NCI-H2227 treated with DMSO at 0.1 percent for 48 hours (cell line): ENCODE results near the gene DHRS2.
"Not testable (repeated sequence)": the region's sequence is repeated elsewhere in the genome, so short reads cannot be mapped to it uniquely, and the experiment has no call there.

Experiments used
- DNase-seq: peaks from one replicate; lab custom pipeline; 2025; lab: John Stamatoyannopoulos, UW

DHRS2 gene

DNA sequence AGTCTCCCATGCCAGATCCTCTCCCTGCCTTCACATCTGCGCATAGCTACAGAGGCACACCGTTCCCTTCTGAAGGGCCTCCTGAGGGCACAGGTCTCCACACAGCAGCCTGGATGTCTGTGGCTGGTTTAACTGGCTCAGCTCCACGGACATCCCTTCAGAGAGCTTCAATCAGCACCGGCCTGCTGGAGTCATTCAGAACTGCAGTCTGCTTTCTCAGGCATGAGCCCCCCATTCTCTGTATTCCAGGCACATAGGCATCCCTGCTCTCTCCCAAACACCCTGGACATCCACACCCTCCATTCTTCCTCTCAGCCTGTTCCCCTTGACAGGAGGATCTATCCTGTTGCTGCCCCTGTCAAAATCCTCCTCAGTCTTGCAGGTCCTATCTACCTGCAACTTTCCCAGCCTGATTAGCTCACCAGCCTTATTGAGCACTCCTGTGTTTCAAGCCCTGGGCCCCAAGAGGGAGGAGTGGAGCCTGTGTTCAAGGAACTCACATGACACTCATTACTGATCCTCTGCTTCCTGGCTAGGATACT is 2.9 kb upstream of the DHRS2 start:
- no peak for DNase-seq

DNA sequence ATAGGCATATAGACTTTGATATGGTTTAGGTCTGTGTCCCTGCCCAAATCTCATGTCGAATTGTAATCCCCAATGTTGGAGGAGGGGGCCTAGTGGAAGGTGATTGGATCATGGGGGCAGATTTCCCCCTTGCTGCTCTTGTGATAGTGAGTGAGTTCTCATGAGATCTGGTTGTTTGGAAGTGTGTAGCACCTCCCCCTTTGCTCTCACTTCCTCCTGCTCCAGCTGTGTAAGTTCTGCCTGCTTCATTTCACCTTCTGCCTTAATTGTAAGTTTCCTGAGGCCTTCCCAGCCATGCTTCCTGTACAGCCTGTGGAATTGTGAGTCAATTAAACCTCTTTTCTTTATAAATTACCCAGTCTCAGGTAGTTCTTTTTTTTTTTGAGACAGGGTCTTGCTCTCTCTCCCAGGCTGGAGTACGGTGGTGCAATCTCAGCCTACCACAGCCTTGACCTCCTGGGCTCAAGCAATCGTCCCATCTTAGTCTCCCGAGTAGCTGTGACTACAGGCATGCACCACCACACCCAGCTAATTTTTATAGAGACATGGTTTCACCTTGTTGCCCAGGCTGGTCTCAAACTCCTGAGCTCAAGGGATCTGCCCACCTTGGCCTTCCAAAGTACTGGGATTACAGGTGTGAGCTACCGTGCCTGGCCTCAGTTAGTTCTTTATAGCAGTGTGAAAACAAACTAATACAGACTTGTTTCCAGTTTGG is 1.3 kb upstream of the DHRS2 start:
- DNase-seq: not testable (repeated sequence)

DNA sequence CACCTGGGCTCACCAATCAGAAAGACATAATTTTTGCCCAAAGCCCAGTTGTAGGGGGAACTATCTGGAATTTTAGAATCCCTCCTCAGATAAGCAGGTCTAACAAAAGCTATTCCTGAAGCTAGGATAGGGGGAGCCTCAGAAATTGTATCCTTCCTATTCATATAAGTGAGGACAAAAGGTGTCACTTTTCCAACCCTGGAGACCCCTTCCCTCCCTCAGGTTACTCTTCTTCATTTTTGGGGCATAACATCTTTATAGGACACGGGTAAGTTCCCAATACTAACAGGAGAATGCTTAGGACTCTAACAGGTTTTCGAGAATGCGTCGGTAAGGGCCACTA is 1.1 kb downstream of the DHRS2 start:
- DNase-seq: not testable (repeated sequence)

DNA sequence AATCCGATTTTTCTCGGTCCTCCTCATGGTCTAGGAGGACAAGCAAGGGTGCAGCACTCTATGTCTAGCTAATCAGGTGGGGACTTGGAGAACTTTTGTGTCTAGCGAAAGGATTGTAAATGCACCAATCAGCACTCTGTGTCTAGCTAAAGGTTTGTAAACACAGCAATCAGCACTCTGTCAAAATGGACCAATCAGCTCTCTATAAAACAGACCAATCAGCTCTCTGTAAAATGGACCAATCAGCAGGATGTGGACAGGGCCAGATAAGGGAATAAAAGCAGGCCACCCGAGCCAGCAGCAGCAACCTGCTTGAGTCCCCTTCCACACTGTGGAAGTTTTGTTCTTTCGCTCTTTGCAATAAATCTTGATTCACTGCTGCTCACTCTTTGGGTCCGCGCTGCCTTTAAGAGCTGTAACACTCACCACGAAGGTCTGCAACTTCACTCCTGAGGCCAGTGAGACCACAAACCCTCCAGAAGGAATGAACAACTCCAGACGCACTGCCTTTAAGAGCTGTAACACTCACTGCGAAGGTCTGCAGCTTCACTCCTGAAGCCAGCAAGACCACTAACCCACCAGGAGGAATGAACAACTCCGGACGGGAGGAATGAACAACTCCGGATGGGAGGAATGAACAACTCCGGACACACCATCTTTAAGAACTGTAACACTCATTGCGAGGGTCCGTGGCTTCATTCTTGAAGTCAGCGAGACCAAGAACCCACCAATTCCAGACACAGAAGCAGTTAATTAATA is 1.7 kb downstream of the DHRS2 start:
- not testable (repeated sequence) for DNase-seq

DNA sequence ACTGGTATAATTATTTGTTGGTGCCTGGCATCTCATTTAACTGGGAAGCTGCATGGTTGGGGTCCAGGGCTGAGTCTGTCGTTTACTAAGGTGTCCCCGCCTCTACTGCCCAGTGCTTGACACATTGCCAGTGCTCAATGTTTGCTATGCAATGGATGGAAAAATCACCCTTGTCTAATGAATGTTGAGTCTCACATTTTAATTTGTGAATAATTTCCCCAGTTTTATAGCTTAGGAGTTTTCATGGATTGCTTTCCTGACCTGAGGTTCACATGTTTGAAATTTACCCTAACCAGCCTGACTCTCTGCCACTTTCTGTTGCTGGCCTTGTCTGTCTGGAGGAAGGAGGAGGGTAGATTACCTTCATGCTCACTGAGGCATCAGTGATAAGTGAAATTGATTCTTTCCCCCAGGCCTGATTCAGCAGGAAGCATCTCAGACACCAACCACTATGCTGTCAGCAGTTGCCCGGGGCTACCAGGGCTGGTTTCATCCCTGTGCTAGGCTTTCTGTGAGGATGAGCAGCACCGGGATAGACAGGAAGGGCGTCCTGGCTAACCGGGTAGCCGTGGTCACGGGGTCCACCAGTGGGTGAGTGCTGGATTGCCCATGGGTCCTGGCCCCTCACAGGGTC is 2.4 kb downstream of the DHRS2 start:
- DNase-seq: no peak

DNA sequence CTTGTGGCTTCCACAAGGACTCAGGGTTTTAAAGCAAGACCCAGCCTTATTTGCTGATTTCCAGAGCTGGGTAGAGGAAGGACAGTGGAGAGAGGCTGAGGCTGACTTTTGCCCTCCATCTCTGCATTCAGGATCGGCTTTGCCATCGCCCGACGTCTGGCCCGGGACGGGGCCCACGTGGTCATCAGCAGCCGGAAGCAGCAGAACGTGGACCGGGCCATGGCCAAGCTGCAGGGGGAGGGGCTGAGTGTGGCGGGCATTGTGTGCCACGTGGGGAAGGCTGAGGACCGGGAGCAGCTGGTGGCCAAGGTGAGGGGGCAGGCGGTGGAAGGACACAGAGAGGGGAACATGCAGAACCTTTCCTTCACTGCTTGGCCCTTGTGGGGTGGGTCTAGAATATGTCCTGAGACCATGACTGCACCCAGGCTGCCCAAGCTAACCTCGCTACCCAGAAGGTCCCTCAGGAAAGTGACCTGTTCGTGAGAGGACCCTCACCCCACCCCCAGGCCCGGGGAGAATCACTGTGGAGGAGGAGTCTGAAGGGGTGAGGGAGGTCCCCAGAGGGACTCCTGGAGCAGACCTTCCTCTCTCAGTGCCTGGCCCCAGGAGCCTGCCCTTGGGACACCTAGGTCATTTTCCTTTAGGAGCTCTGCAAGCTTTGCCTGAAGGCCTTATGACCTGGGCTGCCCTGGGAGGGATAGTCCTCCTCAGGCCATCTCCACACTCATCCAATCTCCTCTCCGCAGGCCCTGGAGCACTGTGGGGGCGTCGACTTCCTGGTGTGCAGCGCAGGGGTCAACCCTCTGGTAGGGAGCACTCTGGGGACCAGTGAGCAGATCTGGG is 3.1 kb downstream of the DHRS2 start:
- DNase-seq: no peak

DNA sequence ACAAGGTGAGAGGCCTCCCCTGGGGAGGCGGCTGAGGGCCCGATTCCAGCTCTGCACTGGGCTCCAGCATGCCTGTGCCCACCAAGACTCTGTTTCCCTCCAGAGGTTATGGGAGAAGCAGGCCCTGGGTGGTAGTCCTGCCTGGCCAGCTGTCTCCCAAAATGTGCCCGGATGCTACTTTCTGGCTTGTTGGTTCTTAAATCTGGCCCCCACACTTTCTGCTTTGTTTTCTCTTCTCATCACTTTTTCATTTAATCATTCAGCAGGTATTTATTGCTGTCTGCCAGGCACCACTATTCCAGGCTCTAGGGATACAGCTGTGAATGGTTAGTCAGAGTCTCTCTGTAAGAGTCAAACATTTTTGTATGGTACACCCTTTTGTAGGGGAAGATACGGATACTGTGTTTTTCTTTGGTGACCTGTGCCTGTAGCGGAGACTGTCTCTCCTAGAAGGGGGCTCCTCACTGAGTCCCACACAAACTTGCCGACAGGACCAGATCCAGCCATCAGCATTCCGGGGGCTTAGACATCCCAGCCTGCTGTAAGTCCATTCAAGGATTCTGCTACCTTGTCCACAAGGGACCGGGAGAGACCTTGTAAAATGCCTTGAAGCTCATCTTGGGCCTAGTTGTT is 3.8 kb downstream of the DHRS2 start:
- no peak for DNase-seq

DNA sequence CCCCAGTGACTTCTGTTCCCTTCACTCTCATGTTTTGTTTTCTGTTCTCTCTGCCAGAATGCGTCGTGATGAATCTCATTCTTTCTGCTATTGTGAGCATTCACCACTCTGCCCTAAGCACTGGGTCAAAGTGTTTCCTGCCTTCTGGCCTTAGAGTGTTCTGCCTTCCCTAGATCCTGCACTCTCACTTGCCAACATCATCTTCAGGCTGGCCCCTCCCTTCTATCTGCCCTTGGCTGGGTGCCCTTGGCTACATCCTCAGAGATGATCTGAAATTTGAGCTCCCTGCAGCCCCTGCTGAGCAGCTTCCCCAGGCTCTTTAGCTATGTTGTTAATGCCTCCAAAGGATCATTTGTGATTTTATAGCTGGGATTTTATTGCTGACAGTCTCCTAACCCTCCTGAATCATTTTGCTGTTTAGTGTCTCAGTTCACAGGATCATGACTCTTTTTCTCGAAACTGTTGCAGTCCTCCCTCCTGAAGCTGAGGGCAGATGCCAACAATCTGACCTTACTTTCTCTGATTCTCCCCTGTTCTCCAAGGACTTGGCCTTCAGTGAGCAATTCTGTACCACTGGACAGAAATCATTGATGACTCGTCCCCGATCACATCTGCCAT is 4.5 kb downstream of the DHRS2 start:
- DNase-seq: peak; percentile 29

DNA sequence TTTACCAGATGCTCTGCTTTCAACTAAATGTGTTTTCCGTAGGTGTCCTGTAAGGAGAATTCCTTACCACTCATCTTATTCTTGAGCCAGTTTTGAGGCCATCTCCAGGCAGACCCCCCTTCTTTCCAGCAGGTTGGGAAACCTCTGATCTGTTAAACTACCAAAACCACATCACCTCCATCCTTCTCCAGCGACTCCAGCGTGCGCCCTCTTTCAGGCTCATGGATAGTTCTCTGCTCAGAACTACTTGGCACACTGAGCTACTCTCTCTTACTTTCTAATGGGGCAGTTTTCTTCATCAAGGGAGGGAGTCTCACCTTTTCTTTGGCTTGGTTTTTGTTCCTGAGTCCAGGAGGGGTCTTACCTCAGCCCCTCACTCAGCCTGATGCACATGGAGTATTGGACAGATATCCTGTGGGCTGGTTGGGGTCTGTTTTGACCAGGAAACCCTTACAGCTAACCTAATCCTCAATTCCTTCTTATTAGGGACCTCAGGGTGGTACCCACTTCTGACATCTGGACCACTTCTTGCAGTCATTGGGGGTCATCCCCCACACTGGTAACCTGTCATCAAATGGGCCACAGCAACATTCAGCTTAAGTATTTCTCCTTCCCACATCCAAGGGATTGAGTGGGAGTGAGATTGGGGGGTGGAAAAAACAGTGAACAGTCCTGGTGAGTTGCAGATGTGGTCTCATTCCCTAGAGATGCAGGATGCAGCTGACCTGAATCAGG is 5.2 kb downstream of the DHRS2 start:
- DNase-seq: no peak

DNA sequence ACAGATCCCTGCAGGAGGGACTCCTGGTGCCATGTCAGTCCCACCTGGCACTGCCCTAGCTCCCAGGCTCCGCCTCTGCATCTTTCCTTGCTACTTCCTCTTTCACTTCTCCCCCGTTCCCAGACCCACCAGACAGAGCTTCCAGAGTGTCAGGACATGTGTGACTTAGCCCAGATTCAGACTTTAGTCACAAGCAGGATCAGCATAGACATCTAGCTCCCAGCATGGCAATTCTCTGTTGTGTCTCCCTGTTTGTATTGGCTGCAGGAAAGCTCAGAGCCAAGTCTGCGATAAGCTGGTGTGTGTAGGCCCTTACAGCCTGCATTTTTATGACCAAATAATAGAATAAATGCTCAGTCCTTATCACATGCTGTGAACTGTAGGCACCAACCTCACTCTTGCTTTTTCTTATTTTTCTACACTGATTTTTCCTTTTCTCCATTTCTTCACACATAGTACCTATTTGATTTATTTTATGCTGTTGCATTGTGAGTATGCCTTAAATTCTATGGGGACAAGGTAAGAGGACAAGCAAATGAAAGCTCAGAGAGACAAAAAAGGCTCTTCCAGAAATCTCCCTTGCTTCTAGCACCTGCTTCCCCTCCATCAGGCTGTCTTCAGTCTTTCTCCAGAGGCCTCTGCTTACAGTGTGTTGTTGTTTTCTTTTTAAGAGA is 5.9 kb downstream of the DHRS2 start:
- DNase-seq: no peak

DNA sequence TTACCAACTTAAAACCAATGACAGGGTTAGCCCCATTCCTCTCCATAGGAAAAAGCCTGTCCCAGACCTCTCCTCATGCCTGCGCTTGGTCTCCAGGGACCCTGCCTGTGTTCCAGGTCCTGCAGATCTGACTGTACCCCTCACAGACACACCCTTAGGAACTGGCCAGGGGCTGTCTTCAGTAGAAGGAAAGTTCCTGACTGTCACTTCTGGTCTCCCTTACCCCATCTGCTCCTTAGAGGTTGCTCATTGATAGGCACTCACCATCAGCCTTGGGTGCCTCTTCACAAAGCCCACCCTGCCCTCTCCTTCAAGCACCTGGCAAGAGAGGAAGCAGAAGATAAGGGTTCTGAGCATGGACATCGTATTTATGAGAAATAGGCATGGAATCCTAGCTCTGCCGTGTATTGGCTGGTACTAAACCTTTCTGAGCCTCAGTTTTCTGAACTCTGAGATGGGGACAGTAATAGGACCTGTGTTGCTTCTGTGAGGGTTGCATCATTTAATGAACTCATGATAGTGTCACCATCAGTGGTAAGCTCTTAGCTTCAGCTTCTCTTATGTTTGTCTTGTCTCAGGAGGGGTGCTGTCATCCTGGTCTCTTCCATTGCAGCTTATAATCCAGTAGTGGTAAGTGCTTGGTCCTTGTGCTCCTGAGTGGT is 7.5 kb downstream of the DHRS2 start:
- DNase-seq: no peak

DNA sequence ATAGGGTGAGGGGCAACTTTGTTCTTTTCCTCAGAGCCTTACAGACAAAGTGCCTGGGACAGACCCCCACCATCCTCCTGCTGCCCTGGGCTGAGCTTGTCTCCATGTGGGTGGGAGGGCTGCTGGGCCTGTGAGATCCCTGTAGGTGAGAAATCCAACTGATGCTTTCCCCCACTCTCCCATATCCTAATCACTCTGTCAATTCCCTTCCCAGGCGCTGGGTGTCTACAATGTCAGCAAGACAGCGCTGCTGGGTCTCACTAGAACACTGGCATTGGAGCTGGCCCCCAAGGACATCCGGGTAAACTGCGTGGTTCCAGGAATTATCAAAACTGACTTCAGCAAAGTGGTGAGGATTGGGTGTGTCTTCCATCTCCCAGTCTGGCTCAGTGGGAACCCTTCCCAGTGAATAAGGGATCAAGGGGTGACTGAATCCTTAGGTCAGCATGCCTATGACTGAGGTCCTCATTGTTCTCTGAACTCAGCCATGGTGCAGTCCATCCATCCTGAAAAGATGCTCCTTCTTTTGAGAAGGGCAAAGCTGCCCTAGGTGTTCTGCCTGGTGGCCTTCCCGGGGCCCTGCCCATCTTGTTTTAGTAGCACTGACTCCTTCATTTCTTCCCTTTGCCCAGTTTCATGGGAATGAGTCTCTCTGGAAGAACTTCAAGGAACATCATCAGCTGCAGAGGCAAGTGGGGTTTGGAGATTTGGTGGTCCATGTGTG is 8.2 kb downstream of the DHRS2 start:
- no peak for DNase-seq

DNA sequence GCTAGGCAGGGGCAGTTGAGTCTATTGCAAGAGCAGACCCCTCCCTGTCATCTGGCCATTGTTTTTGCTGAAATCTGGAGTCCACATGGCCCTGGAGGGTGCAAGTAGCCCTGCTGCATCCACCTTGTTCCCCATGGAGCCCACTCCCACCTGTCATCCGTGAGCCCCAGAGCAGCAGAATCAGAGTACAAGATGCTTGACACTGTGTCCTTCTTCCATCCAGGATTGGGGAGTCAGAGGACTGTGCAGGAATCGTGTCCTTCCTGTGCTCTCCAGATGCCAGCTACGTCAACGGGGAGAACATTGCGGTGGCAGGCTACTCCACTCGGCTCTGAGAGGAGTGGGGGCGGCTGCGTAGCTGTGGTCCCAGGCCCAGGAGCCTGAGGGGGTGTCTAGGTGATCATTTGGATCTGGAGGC is 8.8 kb downstream of the DHRS2 start:
- DNase-seq: no peak

DNA sequence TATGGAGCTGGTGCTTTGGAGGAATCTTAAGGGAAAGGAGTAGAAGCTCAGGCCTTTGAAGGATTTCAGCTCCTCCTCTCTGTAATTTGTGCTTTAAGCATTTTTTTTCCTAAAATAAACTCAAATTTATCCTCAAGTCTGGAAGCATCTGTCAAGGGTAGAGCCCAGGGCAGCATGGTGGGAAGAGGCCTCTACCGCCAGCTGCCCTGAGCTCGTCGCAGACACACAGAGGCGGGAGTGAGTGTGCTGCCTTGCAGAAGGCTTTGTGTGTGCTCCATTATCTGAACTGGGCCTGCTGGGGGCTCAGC is 9.3 kb downstream of the DHRS2 start:
- DNase-seq: no peak

DNA sequence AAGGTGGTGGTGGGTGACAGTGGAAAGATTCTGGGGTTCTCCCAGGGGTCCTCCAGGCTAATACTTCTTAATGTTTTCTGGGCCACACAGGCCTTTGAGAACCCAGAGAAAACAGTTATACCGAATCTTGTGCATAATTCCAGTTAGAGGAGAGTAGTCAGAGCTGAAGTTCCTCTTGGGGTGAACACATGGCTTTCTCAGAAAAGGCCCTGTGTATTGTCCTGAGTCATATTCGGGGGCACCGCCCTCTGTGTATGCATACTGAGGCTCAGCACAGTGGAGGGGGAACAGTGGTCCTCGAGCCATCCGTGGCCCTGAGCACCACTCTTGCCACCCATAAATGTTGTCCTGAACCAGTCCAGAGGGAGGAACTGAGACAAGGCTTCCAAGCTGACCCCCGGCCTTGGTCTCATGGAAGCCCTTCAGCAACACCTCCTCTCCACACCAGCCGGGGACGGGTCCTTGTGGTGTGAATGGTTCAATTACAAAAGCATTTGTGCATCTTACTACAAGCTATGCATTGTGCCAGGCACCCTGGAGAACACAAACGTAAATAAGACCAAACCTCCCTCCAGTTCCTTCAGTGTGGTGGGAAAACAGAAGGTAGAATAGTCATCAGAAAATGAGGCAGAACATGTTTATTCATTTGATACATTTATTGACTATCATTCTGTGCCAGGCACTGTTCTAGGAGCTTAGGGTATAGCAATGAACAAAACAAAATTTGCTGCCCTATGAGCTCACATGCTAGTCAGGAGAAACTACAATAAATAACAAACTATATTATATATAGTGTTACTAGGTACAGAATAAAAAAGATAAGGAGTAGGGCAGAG is 9.9 kb downstream of the DHRS2 start:
- no peak for DNase-seq

DNA sequence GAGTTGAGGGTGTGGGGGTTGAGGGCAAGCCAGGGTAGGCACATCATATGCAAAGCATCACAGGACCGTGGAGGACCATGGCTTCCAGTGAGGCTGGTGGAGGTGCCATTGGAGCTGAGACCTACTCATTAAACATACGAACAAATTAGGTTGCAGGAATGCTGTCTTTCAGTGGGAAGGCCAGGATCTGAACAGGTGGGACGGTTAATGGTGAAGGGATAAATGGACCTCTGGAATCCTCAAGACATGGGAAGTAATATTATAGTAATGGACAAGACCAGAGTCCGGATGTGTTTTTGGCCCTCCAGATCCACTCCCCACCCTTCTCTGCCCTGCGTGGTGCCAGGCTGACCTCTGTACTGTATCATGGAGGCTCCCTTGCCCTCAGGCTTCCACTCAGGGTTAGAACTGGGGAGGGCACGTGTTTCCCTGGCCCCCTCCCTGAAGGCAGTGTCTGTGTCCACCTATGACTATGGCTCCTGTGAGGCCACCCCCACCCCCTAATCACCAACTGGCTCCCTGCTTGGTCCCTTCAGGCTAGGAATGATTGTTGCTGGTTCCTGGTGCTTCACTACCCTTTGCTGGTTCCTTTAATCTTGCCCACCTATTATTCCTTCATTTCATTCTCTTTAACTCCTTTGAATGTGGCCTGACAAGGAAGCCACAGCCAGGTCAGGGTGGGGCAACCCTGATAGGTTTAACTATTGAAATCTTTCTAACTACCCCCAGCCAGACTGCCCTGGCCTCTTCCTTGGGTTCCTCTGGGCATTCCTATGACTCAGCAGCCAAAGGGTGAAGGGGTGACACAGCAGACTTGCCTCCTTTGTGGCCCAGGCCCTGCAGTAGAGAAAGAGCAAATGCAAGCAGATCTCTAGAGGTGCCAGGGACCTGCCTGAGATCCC is 10.7 kb downstream of the DHRS2 start:
- DNase-seq: no peak

DNA sequence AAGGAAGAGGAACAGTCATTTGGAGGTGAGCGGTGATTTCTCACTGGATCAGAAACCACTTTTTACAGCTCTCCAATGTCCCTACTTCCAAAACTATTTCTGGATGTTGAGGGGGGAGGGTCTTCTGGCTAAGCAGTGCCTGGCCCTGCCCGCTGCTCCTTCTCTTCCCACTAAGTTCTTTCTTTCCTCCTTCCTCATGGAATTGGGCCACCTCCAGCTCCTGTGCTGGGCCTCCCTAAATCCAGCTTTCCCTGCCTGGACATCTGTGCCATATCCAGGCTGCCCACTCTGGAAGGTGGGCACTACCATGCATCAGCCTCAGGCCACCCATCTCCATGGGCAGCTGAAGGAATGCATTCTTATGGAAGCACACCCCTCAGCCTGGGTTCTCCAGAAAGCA is 11.5 kb downstream of the DHRS2 start:
- no peak for DNase-seq
